Measurements from ENCODE around the gene UROS.

DNA sequence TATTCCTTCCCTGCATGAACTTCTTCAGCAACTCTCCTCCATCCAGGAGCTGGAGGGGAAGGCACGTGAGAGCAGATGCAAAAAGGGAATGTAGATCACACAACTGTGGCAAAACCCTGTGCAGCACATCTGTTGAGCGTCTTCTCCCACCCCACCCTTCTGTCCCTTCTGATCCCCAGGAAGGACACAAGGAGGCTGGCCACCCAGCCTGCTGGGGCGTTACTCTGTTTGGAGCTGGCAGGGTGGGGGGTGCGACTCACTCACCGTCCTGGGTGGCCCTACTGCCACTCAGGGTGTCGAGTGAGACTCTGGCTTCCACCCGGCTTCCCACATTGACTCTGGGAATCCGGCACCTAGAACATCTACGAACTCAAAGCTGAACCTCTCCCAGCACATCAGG is 37.3 kb downstream of the UROS start:
- TF ChIP-seq EP300 (IDR thresholded peaks at IDR 0.05) (no peak), POLR2A (IDR thresholded peaks at IDR 0.05) (no peak)
- TF ChIP-seq, protein P1, sequence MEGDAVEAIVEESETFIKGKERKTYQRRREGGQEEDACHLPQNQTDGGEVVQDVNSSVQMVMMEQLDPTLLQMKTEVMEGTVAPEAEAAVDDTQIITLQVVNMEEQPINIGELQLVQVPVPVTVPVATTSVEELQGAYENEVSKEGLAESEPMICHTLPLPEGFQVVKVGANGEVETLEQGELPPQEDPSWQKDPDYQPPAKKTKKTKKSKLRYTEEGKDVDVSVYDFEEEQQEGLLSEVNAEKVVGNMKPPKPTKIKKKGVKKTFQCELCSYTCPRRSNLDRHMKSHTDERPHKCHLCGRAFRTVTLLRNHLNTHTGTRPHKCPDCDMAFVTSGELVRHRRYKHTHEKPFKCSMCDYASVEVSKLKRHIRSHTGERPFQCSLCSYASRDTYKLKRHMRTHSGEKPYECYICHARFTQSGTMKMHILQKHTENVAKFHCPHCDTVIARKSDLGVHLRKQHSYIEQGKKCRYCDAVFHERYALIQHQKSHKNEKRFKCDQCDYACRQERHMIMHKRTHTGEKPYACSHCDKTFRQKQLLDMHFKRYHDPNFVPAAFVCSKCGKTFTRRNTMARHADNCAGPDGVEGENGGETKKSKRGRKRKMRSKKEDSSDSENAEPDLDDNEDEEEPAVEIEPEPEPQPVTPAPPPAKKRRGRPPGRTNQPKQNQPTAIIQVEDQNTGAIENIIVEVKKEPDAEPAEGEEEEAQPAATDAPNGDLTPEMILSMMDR (IDR thresholded peaks at IDR 0.05) = no peak
